Activated naive CD8-positive, alpha-beta T cell treated with anti-CD3 and anti-CD28 coated beads, Interleukin-2, amount 50 U/mL, for 16 hours (primary cell): ENCODE measurements around the gene ASB13.

Experiments
- DNase-seq: peaks from one replicate; pipeline ENCODE4 v3.0.0-alpha.2; 2020; ENCODE audit warnings: low read depth, low spot score

ASB13 gene

DNA sequence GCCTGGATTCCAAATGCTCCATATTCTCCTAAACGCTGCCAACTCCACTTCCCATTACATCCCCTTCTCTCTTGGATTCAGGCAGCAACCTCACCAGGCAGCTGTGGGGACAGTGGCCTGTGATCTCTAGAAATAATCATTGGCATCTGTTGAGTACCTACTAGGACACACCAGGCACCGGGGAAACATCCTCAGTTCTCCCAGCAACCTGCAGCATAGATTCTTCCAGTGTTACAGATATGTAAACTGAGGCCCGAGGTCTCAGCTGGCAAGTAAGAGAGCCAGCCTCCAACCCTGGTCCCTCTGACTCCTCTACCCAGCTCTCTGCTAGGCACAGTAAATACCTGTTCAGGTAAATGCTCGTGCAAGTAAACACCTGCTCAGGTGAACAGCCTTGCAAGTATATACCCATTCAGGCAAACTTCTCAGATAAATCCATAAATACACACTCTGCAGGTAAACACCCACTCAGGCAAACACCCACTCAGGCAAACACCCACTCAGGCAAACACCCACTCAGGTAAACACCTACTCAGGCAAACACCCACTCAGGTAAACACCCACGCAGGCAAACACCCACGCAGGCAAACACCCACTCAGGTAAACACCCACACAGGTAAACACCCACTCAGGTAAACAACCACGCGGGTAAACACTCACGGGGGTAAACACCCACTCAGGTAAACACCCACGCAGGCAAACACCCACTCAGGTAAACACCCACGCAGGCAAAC lies 18.7 kb downstream of the ASB13 start:
- DNase-seq = no peak

DNA sequence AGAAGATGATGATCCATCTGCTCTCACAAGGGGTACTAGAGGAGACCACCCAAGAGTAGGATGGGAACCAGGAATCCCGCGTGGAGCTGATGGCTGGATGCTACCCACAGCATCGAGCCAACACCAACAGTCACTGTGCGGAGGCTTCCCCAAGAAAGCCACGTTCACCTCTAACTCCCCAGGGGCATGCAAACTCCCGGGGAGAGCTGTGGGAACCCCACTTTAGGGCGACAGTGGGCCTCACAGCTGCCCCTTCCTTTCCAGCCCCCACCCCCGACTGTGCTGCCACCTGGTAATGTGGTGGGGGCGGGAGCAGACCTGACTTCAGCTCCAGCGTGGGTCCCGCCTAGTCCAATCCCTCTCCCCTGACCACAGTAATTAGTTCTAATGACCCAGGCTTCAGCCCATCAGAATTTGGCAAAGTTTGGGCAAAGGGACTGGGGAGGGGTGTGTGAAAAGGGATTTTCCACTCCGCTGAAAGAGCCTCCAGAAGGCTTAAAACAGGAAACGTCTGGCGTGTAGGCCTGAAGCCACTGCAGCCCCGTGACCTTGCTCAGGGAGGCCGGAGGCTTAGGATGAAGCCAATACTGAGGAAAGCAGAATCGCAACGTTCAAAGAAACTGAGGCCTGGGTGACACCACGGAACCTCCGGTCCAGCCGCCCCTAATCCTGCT lies 20.3 kb downstream of the ASB13 start:
- no peak for DNase-seq

DNA sequence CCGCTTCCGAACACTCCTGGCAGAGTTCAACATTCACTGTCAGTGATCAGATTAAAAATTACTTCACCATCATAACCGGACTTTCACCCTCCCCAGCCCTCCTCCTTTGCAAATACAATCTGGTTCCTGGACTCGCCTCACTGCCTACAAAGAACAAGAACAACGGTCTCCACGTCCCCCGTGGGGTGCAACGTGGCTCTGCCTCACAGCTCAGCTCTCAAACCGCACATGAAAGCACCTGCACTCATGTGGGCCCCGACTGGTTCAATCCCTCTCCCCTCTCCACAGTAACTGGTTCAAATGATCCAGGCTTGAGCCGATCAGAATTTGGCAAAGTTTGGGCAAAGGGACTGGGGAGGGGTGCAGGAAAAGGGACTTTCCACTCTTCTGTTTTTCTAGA lies 21.0 kb downstream of the ASB13 start:
- DNase-seq = no peak

DNA sequence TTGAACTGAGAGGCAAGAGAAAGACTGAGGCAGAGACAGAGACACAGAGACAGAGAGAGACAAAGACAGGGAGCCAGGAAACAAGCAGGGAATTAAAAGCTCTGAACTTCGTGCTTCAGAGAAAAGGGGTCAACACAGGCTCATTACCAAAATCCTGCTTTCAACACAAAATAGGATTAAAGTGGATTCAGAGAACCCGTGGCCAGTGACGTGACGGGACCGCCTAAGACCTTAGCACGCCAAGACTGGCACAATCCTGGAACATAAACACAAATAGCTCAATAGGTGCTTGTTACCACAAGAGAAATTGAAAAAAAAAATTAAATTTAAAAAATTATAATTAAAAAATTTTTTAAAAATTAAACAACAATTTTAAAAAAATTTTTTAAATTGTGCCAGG lies 21.5 kb downstream of the ASB13 start:
- no peak for DNase-seq

DNA sequence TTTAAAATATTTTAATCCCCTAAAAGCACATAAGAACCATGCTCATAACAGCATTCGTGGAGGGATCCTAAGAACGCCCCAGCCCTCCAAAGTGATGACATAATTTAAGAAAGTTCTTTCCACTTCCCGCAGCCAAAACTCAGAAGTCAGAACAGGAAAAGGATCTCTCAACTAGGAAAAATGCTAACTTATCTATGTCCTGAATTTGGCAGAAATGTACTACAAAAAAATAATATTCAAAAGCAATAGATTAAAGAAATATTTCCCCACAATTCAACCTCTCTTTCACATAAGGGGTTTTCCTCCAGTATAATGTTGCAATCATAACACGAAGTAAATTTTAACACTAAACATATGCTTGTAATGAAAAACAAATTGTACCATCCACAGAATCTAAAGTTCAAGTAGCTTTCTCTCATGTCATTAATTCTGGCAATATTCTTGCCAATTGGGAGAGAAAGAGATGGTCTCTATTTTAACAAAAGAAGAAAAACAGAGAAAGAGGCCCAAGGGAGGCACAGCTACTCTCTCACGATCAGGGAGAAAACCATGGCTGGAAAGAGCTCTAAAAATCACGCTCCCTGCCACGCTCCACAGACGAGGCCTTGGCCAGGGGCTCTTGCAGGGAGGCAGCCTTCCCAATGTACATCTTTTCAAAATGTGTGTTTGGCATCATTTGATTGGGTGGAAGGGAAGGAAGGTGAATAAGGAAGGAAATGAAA lies 22.9 kb downstream of the ASB13 start:
- DNase-seq = no peak

DNA sequence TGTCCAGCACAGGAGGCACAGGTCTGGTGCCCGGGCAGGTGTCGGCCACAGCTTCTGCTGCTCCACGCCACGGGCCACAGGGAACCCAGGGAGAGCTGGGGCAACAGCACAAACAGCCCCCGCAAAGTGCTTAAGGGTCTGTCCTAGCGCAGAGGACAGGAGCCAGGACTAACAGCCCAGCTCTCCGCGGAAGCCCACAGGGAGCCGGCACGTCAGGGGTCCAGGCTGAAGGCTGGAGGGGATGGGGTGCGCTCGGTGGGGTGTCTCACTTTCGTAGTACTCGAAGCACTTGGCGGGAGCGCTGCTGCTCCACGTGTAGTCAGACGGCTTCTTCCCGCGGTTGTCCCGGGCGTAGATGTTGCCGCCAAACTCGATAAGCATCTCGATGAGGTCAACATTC lies 24.9 kb downstream of the ASB13 start:
- DNase-seq = no peak

DNA sequence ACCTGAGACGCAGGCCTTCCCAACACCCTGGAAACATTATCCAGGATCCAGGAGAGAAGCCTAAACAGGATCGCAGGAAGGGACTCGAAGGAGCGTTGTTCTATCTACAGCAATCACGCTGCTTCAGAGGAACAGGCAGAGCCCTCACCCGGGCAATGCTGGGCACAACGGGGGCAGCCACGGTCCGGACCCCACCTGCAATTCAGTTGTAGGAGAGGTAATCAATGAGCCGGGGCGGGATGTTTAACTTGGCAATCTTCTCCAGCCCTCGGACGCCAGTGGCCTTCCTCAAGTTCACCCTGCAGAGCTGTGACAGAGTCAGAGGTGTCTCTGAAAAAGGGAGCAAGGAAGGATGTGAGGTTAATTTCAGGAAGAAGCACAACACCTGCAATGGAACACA lies 25.9 kb downstream of the ASB13 start:
- DNase-seq = no peak

DNA sequence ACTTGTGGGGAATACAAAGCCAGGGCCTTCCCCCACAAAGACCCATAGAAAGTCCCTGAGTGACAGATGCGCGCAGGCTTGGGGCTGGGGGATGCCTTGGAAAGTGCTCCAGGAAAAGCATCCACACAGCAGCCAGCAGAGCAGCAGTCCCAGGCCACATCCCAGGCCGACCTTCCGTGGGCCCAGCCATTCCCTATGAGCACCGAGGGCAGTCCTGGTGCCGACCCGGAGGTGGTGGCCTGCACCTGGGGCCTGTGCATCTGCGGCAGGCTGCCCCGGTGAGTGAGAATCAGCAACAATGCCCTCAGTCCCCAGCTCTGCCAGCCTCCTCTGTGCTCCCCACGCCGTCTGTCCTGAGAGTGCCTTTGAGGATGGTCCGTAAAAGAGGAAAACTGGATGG lies 26.4 kb downstream of the ASB13 start:
- DNase-seq = no peak

DNA sequence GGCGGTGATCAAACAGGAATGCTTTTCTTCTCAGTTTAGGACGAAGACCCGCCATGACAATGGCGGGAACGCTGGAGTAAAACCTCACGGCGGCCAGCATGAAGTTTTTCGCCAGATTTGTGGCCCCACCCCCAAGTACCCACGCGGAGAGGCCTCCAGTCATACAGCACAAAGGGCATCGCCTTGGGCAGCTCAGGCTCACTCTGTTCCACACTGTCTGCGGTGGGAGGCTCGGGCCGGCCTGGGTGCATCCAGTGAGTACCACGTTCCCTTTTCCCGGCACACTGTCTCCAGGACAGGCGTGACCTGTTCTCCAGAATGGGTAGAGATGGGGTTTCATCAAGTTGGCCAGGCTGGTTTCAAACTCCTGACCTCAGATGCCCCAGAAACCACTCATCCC lies 27.3 kb downstream of the ASB13 start:
- DNase-seq = no peak

DNA sequence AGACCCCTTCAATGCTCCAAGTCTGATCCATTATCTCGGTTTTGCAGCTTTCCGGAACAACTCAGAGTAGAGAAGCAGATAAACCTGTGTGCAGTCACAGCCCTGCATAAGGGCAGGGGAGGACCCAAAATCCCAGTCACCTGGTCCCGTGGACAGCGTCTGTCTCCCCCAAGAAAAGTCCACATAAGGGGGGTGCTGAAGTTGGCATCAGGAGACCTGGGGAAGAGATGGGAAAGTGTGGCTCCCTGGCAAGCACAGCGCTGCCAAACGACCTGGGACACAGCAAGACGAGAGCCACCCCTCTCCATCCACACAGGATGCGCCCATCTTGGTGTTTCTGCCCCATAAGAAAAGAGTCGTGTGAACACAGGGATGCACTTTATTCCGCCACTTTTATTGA lies 27.9 kb downstream of the ASB13 start:
- no peak for DNase-seq

DNA sequence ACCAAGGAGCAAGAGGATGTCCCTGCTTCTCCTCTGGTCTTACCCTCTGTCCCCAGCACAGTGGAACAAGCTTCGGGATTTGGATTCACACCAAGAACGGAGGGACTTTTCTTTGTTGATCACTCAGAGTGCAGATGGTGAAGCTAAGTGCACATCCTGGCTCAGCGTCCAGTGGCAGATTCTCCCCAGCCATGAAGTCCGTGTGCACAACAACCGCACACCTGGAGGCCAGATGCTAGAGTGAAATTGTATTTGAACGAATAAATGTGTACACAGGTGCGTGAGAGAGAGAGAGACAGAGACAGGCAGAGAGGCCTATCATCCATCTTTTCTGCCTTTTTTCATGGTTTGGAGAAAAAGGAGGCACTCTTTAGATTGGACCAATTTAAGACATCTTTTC lies 31.5 kb downstream of the ASB13 start:
- no peak for DNase-seq

DNA sequence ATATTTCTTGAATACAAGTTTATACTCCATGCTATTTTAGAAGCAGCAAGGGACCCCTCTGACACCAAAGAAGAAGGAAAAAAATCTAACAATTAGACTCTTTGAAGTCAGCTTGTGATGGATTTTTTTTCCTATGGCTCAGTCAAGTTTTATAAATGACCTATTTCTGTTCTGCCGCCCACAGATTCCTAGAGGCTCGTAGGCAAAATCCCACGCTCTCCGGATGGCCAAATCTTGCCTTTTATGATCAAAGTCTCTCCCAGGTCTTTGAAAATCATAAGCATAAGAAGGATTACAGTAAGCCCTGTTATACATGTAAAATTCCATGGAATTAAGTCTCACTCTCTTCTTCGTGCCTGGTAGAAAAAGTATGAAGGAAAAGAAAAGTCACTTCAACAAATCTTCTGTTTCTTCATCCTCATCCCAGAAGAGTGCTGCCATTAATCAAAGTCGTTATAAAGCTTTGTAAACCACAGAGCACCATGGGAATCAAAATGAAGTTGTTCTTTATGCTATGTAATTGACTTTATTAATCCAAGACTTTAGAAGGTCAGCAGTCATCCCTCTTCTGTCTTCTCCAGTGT lies 33.1 kb downstream of the ASB13 start:
- DNase-seq = no peak

DNA sequence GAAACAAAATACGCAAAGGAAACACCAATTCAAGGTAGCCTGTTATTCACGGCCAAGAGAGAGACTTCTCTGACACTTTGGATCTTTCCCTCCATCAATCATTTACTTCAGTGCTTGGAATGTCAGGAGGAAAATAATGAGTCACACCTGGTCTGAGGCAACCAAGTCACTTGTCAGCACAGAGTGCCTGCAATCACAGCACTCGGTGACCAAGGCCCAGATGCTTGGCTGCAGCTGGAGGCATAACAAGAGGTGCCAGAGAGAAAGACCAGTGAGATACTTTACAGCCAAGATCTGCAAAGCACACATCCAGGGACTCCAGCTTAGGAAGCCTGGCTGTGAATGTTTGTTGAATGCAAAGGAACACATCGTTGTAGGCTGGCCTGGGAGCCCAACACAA lies 33.9 kb downstream of the ASB13 start:
- DNase-seq = no peak

DNA sequence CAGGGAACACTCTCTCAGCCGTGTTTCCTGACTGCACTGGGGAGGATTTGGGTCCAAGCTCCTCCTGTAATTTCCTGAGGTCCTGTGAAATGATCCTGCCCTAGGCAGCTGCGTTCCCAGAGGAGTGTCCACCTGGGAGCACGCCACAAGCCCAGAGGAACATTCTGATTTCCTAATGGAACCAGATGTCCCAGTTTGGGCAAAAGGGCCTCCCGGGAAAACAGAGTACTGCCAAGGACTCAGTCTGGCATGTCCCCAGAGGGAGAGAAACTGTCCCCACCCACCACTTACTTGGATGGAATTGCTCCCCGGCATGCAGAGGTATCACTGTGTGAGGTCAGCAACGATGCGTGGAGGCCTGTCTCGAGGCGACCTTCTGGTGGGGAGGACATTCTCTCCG lies 34.5 kb downstream of the ASB13 start:
- DNase-seq = no peak

DNA sequence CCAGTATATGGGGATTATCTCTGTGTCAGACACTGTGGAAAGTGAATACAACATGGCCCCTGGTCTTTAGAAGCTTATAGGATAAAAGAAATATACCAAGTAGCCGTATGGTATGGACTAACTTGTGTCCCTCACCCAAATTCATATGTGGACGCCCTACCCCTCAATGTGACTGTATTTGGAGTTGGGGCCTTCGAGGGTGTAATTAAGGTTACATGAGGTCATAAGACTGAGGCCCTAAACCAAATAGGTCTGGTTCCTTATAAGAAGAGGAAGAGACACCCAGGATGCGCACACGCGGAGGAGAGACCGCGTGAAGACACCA lies 36.3 kb downstream of the ASB13 start:
- no peak for DNase-seq

DNA sequence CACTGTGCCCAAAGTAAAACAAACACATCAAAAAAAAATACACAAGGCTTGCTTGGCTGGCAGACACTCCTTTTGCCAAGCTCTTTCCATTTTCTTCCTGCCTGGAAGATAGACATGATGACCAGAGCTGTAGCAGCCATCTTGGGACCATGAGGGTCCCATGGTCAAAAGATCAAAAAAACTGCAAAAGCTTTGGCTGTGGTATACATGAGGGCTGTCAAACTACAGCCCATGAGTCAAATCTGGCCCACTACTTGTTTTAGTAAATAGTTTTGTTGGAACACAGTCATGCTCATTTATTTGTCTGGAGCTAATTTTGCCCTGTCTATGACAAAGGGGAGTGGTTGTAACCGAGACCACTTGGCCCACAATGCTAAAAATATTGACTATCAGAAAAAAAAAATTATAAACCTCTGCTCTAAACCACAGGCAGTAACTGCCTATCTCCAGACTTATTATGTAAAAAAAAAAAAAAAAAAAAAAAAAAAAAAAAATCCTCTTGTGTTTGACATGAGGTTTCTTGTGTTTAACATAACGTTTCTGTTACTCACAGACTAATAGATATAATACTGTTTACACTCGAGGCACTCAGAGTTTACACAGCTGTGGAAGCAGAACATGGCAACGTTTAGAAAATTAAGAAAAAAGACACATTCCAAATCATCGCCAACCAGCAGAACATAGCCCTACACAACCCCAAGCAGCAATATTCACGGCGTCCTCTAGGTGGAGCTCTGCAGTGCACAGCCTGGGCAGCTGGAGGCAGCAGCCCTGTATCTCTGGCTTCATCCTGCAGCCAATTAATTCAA lies 36.9 kb downstream of the ASB13 start:
- DNase-seq = peak; percentile 67

DNA sequence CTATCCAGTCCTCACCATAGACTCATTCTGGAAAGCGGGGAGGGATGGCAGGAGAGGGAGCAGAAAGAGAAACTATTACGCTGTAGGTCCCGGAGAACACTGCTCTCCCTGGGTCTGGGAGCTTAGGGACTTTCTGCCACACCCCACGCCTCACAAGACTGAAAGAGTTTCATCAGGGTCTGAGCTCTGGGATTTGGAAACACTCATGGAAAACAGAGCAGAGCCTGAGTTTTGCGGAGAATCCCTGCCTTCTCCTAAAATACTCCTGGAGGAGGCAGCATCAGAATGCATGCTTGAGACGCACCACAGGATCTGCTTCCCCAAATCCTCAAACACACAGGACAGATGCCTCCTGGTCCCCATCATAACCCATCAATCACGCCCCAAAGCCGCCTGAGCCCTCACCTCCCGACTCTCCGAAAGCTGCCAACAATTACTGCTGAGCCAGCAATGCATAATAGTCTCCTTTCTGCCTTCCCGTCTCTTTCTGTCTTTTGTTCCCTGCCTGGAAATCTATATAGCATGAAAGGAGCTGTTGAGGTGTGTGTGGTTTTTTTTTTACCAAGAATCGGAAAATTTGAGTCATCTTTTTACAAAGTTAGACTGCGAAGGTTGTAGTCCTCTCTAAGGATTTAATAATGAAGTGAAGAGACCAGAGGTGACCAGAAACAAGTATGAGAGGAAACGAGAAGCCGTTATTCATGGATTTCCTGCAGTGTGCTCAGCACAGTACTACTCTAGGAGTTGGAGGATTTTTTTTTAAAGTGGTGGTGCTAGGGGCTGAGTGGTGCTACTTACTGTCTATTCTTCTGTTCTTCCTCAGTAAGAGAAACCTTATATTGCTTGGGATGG lies 37.7 kb downstream of the ASB13 start:
- no peak for DNase-seq

DNA sequence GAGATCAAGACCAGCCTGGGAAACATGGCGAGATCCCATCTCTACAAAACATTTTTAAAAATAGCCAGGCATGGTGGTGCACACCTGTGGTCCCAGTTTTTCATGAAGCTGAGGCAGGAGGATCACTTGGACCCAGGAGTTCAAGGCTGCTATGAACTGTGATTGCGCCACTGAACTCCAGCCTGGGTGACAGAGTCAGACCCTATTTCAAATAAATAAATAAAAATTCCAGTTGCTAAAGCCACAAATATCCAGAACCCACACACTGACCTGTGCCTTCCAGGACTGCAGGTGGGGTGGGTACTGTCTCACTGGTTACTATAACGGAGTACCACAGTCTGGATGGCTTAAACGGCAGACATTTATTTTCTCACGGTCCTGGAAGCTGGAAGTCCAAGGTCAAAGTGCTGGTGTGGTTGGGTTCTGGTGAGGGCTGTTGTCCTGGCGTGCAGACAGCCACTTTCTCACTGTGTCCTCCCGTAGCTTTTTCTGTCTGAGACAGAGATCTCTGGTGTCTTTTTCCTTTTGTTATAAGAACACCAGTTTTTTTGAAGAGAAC lies 38.8 kb downstream of the ASB13 start:
- no peak for DNase-seq

DNA sequence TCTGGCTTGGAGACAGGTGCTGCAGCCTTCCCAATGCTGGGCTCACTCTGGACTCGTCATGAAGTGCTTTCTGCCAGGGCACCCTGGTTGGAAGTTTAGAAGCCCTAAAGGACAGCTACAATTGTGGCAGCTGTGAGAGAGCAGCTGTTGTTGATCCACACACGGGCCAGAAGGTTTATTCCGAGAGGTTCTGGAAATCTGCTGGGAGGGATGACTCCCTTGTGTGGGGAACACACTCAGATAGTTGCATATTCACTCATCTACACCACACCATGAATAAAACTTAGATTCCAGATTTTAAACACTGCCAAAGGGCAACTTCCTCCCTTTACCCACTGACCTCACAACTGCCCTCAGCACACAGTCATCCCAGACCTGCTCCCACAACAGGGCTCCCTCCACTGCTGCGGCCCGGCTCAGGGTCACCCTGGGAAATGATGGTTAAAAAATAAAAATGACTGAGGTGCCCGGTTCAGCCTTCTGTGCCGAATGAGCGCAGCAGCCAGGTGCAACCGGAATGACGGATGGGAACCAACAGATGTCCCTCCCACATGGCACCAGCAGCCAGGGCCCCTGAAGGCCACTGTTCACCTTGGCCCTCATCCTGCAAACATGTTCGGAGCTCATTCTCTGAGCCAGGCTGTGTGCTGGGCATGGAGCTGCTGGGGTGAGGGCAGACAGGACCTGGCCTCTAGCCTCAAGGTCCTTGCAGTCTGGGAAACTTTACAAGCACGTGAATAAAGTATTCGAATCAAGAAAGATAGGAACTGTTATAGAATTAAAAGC lies 40.2 kb downstream of the ASB13 start:
- DNase-seq = no peak

DNA sequence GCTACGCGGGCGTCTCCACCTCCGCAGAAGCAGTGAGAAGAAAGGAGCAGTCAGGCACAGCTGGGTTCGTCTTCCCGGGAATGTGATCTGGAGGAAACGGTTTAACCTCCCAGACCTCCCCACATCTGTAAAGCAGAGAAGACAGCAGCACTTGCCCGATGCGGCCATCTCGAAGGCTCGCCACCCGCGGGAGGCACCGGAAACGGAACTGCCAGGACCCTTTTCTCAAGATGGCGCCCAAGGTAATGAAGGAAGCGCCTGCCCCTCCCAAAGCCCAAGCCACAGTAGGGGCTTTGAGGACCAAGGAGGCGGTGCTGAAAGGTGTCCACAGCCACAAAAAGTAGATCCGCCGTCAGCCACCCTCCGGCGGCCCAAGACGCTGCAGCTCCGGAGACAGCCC lies 41.7 kb downstream of the ASB13 start:
- no peak for DNase-seq
